Myocyte (in vitro differentiated cells): ENCODE data around the gene LGI2. TPM values are rescaled to one million over a fixed set of nuclear protein-coding genes. Genes with fewer than 3 reads are reported as not detected.
"Not testable (repeated sequence)": the region's sequence is repeated elsewhere in the genome, so short reads cannot be mapped to it uniquely, and the experiment has no call there.

Experiments used
- DNase-seq: peaks from one replicate; pipeline ENCODE4 v3.0.0-alpha.2; 2012; ENCODE audit warnings: low read depth
- polyA plus RNA-seq: library from polyadenylated mRNA; unstranded; fragments of >200 nt; gene quantifications from one replicate; pipeline ENCODE4 v1.2.1, GENCODE V29; 2012; ENCODE audit warnings: missing spikeins
- total RNA-seq: library from RNA; depleted of rRNA; stranded (reverse); fragments of >200 nt; gene quantifications from 2 replicates; pipeline ENCODE4 v1.2.3, GENCODE V29; 2014

Gene LGI2
- total RNA-seq: not detected in 2 replicates
- polyA plus RNA-seq: not detected

- DNase-seq: peak; percentile 5
These were observed at the start of gene LGI2 for GRCh38 chr4:25030277-25031076. LGI2 (minus strand) TSS chr4:25030946; CDS start chr4:25030693, 253 bp downstream.

DNA sequence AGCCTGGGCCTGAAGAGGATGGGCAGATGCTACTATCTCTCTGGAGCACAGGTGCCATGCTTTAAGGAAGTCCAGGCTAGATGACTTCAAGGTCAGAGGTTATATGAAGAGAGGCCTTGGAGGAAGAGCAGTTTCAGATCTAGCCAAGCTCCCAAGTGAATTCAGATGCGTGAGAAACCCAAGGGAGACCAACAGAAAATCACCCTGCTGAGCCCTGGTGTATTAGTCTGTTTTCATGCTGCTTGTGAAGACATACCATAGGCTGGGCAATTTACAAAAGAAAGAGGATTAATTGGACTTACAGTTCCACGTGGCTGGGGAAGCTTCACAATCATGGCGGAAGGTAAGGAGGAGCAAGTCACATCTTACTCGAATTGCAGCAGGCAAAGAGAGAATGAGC lies 47.8 kb upstream of the LGI2 start:
- DNase-seq: no peak

- no peak for DNase-seq
These were observed 46.1 kb upstream of the LGI2 start for GRCh38 chr4:25076625-25077398.

DNA sequence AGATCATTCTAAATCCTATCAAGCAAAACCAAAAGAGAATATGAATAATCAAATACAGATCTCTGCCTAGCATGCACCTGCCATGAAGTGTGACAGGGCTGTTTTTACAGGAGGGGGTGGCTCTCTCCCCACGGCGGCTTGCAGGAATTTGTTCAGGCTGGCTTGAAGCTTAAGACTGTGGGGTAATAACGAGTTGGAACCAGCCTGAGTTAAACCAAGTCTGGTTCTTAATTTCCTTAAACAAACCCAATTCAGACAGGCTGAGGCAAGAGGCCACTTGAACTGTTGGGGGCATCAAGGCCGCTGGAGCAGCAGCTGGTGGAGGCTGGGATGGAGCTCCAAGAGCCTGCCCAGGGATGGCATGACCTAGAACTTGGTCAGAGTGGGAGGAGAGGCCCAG lies 45.1 kb upstream of the LGI2 start:
- DNase-seq: no peak

GRCh38 chr4:25075129-25075528 lies 44.4 kb upstream of the LGI2 start:
- DNase-seq: no peak

DNA sequence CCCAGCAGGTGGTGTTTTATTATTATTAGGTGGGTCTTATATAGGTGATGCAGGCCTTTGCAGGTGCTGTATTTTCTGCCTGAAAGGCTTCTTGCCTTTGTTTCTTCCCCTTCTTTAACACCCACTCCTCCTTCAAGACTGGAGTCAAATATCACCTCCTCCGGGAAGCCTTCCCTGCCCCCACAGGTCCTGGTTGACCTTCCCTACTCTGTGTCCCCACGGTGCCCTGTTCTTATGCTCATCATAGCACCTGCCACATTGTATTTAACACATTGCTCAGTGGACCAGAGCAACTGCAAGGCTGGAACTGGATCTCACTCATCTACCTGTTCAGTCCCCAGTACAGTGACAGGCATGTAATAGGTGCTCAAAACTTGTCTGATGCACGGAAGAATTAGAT lies 39.8 kb upstream of the LGI2 start:
- DNase-seq: no peak

DNA sequence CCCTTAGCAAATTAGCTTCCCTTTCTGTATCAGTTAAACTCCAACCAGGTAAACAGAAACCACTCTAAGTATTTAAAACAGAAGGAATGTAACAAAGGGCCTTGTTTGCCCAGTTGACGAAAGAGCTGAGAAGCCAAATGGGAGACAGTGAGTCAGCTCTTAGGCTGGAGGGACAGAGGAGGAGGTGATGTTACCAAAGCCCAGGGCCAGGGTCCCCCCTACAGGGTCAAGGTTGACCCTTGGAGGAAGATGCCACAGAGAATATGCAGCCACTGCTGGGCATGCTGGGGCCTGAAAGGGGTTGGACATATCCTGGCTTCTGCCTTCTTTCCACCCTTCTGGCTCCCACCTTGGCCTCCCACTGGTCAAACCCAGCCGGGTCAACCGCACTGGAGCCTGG lies 38.3 kb upstream of the LGI2 start:
- no peak for DNase-seq

- DNase-seq: no peak
These were observed 37.6 kb upstream of the LGI2 start for GRCh38 chr4:25068386-25068785.

DNA sequence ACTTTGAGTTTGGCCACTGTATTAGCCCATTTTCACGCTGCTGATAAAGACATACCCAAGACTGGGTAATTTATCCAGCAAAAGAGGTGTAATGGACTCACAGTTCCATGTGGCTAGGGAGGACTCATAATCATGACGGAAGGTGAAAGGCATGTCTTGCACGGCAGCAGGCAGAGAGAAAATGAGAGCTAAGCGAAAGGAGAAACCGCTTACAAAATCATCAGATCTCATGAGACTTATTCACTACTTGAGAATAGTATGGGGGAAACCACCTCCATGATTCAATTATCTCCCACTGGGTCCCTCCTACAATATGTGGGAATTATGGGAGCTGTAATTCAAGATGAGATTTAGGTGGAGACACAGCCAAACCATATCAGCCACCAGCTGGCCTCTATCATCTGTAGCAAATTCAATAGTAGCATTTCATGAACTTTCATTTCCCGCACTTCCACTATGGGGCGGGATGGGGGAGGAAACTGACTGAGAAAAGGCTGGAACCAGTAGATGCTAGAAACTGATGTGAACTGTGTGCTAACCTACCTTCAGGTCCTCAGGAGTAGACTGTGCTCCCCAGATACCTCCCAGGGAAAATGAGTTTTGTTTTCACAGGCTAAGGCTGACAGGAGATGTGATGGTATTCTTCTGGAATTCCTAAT lies 35.3 kb upstream of the LGI2 start:
- no peak for DNase-seq

GRCh38 chr4:25065431-25065858 lies 34.7 kb upstream of the LGI2 start:
- no peak for DNase-seq

DNA sequence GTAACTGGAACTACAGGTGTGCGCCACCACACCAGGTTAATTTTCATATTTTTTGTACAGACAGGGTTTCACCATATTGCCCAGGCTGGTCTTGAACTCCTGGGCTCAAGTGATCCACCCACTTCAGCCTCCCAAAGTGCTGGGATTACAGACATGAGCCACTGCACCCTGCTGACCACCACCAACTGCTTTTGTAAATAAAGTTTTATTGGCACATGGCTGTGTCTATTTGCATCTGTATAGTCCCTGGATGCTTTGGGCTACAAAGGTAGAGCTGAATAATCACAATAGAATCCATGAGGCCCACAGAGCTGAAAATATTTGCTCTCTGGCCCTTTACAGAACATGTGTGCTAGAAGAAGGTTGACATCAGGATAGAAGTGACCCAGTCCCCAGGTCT lies 33.7 kb upstream of the LGI2 start:
- not testable (repeated sequence) for DNase-seq

DNA sequence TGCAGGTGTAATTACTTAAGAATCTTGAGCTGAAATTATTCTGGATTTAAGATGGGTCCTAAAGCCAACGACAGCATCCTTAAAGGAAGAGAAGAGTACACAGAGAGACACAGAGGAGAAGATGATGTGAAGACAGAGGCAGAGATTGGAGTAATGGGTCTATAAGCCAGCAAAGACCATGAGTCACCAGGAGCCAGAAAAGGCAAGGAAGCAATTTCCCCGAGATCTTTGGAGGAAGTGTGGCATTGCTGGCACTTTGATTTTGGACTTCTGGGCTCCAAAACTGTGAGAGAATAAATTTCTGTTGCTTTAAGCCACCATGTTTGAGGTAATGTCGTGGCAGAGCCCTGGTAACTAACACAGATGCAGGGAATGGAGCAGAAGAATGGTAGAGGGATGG lies 32.4 kb upstream of the LGI2 start:
- no peak for DNase-seq

DNA sequence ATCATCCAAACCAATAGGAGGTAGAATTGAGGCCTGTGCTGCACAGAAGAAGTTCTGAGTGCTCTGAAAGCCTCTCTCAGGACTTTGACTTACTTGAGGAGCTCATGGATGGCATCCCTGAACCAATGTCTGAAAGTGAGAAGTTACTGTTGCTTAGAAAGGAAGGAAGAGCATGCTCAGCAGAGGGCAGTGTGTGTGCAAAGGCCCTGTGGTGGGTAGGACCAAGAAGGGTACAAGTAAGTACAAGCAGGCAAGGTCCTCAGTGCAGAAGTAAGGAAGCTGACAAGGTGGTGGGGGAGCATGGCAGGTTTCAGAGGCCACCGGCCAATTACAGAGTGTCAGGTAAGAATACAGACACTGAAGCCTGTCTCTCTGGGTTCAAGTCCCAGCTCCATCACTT lies 31.4 kb upstream of the LGI2 start:
- DNase-seq: no peak

- no peak for DNase-seq
These were observed 30.9 kb upstream of the LGI2 start for GRCh38 chr4:25061602-25062001.

DNA sequence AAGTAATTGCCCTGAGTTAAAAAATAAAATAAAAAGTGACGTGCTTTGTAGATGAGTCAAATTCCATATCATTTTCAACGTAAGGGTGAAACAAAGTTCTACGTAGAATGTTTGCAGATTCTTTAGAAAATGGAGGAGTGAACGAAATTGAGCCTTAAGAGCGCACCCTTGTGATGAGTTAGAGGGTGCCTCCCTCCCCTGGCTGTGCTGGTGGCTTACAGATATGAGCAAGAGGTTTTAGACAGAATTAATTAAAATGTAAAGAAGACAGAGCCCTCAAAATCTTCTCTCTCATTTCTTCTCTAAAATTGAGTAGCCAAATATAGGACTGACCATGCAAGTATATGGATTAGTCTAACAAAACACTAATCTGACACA lies 30.2 kb upstream of the LGI2 start:
- DNase-seq: no peak

- no peak for DNase-seq
These were observed 29.7 kb upstream of the LGI2 start for GRCh38 chr4:25060241-25060962.

DNA sequence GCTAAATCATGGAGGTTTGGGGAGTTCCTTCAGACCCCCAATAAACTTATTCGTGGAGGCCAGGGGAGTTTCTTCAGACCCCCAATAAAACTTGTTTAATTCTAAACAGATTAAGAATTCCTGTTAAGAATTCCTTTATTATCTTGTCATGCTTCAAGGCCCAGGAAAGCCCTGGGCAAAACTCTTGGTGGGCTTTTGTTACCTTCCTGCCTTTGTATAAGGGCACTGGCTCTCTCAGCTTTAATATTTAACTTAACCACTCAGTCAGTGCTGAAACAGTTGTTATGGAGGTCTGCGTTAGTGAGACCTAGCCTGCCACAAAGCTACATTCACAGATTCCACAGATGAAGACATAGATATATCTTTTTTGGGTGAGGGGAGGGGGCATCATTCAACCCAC lies 29.0 kb upstream of the LGI2 start:
- DNase-seq: no peak

DNA sequence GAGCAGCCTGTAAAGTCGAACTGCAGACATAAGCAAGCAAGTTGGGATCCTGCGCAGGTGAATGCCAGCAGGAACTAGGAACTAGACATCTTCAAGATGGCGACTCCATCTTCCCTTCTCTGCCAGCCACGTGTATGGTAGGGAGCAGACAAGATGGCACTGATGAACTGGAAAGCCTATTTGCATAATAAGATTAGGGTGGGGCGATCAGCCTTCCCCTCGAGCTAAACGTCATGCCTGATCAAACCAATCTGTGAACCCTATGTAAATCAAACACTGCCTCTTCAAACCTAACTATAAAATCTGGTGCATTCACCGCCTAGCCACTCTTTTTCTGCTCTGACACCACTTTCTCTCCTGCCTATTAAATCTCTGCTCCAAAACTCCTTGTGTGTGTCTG lies 28.1 kb upstream of the LGI2 start:
- DNase-seq: no peak

GRCh38 chr4:25057299-25057698 lies 26.6 kb upstream of the LGI2 start:
- no peak for DNase-seq

DNA sequence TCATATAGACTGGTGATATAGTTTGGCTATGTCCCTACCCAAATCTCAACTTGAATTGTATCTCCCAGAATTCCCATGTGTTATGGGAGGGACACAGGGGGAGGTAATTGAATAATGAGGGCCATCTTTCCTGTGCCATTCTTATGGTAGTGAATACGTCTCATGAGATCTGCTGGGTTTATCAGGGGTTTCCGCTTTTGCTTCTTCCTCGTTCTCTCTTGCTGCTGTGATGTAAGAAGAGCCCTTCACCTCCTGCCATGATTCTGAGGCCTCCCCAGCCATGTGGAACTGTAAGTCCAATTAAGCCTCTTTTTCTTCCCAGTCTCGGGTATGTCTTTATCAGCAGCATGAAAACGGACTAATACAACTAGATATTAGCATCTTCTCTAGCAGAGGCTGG lies 21.3 kb upstream of the LGI2 start:
- DNase-seq: not testable (repeated sequence)

DNA sequence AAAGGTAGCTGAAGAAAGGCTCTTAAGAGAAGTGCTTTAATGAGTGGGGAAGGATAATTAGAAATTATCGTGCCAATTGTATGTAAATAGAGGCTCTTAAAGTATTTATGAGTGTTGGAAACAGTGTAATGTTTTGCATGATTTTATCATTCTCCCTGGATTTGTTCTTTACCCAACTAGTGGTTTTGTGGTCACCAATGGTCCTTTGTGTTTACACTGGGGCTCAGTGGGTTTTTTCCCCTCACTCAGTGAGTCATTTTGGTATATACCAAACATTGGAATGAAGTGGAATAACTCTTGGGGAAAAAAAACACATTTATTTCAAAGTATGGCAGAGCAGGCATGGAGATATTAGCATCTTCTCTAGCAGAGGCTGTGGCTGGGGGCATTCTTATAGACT lies 20.8 kb upstream of the LGI2 start:
- no peak for DNase-seq
